GM19240 (cell line): Measurements from ENCODE around the gene TCF15.

Experiments used
- DNase-seq: peaks from one replicate; pipeline ENCODE4 v3.0.0; 2011; ENCODE audit warnings: low spot score; ENCODE audit not compliant: insufficient read length

The TCF15 gene

DNA sequence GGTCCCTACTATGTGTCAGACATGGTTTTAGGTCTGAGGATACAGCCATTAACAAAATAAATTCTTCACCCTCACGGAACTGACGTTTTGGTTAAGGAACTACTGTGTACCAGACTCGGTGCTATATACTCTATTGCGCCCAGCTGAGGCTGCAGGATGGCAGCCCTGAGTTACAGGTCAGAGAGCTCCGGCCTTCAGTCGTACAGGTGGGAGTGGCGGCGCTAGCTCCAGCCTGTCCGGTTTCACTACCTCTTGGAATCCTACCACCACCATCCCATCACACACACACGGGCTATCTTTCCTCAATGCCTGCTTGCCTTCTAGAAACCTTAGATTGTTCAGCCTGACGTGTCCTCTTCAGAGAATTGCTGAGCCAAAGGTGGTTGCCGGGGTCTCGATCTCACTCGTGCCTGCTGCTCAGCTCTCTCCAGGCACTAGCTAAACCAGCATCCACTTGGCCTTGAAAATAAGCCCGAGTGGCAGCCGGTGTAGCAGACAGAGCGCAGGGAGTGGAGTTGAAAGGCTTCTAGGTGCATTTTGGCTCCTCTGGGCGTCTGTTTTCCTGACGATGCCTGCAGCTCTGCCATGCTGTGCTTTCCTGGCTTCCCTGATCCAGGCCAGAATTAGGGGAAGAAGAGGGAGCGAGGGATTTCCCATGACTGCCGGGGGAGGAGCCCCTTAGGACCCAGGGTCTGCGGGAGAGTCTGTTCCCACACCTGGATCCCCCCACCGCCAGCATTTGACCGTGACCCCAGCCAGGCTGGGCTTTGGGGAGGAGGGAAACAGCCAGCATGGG lies 1.1 kb upstream of the TCF15 start:
- DNase-seq, result no peak

DNA sequence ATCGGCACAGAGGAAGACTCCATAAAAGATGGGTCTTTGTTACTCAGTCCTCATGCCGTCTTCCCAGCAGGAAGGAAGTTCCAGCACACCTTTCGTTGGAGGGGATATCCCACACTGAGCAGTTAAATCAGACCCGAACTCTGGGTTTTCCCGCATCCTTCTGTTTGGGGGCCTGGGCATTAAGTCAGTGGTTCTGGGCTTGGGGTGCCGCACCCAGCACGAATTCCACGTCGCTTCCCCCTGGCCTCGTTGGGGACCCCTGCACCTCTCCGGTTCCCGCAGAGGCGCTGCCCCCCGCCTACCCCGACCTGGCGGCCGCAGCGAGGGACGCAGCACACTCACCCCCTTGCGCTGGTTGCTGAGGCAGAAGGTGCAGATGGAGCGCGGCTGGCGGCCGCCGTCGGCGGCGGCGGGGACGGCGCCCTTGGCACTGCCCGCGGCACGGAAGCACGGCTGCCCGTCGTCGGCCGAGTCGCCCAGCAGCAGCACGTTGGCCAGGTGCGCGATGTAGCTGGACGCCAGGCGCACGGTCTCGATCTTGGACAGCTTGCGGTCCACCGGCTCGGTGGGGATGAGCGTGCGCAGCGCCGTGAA lies 641 bp downstream of the TCF15 start:
- no peak for DNase-seq

DNA sequence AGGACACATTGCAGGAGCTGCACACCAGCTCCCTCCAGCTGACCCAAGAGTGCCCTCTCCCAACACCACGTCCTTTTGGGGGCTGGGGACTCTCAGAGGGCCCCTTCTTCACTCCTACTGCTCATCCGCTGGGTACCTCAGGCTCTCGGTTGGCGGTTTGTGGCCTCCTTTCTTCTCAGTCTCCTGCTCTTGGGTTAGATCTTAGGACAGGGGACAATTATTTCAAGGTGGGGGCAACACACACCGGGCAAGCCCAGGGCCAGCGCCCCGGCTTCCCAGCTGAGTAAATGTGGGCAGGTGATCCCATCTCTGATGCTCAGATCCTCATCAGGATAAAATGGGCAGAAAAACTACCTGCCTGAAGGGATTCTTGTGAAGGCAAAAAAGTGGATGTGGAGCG lies 1.1 kb downstream of the TCF15 start:
- DNase-seq, result no peak

- DNase-seq, result no peak
Observed at GRCh38 chr20:607476-607875, 2.6 kb downstream of the TCF15 start.

DNA sequence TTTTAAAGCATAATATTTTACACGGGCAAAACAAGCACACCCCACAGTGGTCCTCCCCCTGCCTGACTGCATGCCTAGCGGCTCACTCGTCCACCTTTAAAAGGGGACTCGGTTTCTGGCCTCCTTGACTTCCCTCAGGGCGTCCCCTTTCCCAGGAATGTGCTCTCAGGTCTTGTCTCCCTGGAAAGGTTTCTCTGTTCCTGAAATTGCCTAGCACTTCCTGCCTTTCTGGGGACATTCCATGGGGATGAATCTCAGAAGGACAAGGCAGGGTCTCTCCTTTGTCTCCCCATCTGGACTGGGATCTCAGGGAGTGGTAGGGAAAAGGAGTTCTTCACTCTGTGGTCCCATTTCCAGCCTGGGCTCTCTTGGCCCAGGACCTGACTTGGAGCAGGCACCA lies 4.9 kb downstream of the TCF15 start:
- DNase-seq, result no peak

GRCh38 chr20:603116-603640 lies 6.9 kb downstream of the TCF15 start:
- DNase-seq, result no peak

DNA sequence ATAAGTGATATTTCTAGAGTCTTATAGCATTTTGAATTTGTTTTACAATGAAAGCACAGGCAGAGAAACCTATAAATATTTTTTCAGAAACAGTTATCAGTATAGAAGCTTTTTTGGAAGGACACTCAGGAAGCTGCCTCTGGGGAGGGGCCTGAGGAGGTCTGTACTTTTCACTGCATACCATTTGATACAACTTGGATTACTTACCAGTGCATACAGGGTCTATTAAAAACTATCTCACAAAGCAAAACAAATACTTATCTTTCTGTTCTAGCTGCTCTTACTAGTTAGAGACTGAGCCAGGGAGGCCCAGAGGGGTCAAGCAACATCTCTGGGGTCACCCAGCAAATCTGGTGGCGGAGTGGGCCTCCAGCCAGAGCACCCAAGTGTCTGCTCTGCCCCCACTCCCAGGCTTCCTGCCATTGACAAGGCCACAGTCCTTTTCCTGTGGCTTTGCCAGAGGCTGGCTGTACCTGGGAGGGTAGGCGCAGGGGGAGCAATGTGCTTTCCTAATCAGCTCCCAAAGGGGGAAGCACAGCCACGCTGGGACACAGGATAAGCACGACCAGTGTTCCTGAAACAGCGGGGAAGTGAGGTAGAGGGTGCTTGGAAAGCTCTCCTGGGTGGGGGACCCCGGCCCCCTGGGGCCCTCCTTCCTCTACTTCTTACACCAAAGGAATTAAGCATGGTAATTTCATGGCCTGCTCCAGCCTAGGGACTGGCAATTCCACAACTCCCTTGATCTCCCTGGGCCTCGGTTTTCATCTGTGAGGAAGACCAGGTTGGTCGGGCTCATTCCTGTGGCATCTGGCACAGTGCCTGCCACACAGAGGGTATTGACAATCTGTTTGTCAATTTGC lies 7.8 kb downstream of the TCF15 start:
- no peak for DNase-seq

DNA sequence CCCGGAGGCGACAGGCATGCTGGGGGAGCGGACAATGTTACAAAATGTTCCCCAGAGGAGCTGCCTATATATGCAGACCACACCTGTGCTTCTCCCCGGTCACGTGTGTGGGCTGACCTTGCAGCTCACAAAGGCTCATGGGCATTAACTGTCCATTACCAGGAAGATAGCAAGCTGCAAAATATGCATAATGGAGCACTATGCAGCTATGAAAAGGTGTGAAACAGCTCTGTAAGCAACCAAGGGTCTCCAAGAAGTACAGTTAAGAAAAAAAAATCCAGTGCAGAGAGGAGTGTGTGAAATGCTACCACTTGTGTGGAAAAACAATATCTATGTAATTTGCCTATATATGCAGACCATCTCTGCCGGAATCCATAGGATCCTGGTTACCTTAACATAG lies 9.4 kb downstream of the TCF15 start:
- no peak for DNase-seq

DNA sequence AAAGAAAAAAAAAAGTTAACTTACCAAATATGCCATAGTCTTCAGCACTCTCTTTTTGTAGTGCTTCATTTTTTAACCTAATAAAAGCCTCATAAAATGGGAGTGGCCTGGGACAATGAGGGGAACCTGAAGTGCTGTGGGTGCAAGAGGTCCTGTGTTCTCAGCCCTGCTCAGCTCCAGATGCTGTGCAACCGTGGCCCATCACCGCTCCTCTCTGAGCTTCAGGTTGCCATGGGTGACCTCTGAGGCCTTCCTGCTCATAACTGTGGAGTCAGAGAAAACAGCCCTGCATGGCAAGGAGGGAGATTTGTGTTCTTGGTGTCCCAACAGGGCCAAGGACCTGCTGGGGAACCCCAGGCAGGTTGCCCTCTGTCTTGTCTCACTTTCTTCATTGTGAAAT lies 10.0 kb downstream of the TCF15 start:
- no peak for DNase-seq

- DNase-seq, result no peak
Observed at GRCh38 chr20:598133-598850, 11.8 kb downstream of the TCF15 start.

DNA sequence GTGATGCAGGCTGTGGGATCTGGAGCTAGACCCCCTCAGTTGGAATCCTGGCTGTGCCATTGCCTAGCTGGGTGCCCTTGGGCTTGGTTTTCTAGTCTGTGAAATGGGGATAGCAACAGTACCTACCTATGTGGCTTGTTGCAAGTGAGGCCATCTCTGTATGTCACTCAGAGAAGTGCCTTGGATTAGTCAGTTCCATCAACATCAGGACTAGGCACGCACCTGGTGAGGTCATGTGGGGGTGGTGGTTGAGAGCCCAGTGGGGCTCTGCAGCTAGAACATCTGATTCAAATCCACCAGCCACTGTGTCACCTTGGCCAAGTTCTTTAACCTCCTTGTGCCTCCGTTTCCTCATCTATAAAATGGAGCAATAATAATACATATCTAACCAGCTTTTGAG lies 12.5 kb downstream of the TCF15 start:
- no peak for DNase-seq

DNA sequence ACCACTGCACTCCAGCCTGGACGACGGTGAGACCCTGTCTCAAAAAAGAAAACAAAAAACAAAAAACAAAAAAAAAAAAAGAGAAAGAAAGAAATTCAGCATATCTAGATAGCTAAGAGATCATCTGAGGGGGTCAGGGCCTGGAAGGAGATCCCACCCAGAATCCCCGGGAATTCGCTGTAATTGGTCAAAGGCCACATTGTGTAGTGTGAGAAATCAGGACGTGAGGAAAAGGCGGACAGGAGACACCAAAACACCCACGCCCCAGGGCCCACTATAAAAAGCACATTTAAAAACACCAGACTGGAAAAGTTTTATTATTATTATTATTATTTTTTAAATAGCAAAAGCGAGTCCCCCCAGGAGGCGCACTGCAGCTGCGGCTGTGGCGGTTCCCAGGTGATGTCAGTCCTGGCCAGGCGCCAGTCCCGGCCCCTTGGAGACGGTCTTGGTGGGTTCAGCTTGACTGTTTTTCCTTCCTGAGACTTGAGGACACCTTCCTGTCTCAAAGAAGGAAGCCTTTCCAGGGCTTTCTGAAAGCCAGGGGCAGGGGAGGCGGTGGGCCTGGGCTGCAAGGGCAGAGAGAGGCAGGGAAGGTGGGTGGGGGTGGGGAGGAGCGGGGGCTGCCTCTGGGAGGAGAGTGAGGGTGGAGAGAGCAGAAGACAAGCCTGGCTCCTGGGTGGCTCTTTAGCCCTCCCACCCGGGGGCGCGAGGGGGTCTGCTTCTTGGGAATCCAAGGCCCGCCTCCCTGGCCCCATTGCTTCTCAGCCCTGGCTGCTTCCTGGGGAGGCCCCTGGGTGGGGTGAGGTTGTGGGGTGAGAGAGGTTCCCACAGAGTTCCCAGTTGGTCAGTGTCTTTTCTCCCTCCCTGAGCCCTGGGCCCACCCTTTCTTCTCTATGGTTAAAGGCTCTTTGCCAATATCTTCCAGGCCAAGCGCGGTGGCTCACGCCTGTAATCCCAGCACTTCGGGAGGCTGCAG lies 14.5 kb downstream of the TCF15 start:
- no peak for DNase-seq

DNA sequence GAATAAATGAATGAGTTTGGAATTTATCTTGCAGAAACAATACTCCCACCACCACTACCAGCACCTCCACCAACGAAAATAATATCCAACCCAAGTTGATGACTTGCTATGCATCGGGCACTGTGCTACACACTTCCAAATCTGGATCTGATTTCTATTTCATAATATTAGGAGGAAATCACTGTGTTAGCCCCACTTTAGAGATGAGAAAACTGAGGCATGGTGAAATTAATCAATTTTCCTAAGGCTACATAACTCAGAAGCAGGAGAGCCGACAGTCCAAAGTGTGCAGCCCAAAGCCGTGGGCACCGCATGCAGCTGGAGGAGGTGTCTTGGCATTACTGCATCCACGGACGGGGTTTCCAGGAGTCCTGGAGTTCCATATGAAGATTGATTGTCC lies 17.6 kb downstream of the TCF15 start:
- no peak for DNase-seq

GRCh38 chr20:591941-592340 lies 18.2 kb downstream of the TCF15 start:
- DNase-seq, result no peak

- no peak for DNase-seq
Observed at GRCh38 chr20:588932-589672, 21.0 kb downstream of the TCF15 start.

- no peak for DNase-seq
Observed at GRCh38 chr20:588476-588875, 21.6 kb downstream of the TCF15 start.

DNA sequence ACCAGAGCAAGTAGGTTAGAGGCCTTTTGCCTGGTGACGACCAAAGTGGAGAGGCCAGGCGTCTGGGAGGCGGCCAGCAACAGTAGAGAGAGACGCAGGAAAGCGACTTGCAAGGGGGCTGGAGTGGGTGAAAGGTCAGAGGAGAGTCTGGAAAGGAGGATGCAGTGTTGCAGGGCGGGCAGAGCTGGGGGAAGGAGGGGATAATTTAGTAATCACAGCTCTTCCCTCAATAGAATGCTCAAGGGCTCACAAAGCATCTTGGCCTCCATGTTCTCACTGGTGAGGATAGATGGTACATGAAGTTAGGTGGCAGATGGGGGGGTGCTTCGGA lies 25.2 kb downstream of the TCF15 start:
- DNase-seq, result no peak

DNA sequence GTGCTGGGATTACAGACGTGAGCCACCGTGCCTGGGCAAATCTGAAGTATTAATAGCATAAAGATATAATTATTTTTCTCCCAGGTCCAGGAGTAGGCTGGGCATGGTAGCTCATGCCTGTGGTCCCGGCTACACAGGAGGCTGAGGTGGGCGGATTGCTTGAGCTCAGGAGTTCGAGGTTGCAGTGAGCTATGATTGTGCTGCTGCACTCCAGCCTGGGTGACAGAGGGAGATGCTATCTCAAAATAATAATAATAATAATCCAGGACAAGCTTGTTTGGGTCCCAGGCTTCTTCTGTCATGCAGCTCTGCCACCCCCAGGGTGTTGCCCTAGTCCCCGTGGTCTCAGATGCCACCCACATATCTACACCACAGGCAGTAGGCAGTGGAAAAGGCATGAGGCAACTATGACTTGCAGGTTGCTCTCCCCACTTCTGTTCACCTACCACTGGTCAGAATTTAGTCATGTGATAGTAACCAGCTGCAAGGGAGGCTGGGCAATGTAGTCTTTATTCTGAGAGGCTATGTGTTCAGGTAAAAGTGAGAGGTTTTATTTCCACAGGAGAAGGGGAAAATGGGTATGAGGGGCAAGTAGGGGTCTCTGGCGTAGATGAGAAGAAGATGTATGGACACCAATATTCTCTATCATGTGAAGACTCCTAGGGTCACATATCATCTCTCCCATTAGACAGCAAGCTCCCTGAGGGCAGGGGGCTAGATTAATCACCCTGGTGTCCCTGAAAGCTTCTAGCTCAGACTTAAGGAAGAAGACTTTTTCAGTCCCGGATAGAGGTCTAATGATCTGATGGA lies 25.7 kb downstream of the TCF15 start:
- no peak for DNase-seq

GRCh38 chr20:582204-582603 lies 27.9 kb downstream of the TCF15 start:
- no peak for DNase-seq
